GM12873 (cell line): ENCODE data around the gene SLC9B2.

ENCODE experiments used
- CTCF ChIP-seq: IDR thresholded peaks from 2 replicates; pipeline ENCODE4 v1.5.1; 2012; ENCODE audit warnings: low read depth, mild to moderate bottlenecking, moderate library complexity, low read length, control low read depth; ENCODE audit not compliant: insufficient read depth; ENCODE audit errors: missing control alignments

SLC9B2 gene

DNA sequence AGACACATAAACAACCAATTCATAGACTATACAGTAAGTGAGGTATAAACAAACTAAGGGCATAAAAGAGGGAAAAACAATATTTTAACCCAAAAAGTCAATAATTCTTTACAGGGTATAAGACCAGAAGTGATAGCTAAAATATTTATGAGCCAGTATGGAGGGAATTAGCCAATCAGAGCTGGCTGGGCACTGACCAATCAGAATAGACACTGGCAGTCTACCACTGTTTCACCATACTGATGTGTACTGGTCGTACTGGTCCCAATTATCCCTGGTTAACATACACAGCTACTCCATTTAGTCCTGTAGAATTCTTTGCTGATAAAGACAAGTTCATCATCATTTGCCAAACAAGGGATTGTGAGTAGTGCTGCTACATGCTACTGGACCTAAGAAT is 47.3 kb downstream of the SLC9B2 start:
- TF ChIP-seq CTCF = no peak

GRCh38 chr4:103026868-103027267 is 49.7 kb downstream of the SLC9B2 start:
- no peak for TF ChIP-seq CTCF

- no peak for TF ChIP-seq CTCF
These were observed 51.6 kb downstream of the SLC9B2 start for GRCh38 chr4:103024996-103025395.

DNA sequence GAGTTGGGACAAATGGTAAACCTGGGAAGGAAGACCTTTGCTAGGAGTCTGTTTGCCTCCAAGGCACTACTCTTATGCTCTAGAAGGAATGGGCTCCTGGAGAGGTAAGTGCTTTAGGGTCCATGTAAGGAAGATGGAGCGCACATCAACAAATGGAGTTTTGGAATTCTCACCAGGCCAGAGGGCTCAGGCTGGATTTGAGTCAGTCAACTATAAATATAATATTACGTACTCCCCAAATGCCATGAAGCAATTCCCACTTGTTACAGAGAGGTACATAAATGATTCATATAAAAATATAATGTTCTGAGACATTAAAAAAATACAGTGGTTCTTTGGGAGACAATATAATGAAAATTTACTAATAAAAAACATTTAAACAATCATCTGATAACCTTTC is 55.4 kb downstream of the SLC9B2 start:
- no peak for TF ChIP-seq CTCF

DNA sequence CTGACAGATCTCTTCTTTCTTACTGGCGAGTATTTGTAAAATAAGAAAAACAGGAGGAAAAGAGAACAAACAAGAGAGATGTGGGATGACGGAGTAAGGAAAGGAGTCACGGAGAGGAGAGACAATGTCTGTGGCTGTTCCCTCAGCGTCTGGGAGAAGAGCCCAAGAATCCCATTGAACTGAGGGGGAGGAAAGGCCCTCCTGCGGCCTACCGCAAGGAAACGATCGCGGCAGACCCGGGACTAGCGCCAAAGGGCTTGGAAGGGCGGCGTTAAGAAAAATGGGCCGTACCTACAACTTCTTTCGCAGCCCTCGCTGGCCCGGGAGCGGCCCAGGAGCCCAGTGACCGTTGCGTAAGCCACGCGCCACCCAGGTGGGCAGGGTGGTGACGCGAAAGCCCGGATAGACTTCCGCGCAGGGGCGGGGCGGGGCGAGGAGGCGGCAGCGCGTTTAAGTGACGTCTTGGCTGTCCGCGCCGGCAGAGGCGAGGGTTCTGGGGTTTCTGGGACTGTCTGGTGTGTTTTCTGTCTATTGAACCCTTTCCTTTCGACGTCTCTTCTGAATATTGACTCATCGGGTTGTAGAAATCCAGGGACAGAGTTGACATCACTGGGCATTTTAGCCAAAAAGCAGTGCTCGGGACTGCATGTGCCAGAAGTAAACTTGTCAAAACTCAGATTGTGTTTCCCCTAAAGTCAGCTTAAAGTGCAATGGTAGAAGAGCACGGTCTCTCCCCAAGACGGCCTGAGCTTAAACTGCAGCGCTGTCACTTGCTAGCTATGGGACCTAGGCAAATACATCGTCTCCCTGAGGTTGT is 57.0 kb downstream of the SLC9B2 start, which contains the start of gene SLC9B1:
SLC9B1 (minus strand) TSS at position 398 of the 817 bp plus-strand sequence. CDS start 27,994 bp downstream, outside the sequence.
- TF ChIP-seq CTCF = no peak

DNA sequence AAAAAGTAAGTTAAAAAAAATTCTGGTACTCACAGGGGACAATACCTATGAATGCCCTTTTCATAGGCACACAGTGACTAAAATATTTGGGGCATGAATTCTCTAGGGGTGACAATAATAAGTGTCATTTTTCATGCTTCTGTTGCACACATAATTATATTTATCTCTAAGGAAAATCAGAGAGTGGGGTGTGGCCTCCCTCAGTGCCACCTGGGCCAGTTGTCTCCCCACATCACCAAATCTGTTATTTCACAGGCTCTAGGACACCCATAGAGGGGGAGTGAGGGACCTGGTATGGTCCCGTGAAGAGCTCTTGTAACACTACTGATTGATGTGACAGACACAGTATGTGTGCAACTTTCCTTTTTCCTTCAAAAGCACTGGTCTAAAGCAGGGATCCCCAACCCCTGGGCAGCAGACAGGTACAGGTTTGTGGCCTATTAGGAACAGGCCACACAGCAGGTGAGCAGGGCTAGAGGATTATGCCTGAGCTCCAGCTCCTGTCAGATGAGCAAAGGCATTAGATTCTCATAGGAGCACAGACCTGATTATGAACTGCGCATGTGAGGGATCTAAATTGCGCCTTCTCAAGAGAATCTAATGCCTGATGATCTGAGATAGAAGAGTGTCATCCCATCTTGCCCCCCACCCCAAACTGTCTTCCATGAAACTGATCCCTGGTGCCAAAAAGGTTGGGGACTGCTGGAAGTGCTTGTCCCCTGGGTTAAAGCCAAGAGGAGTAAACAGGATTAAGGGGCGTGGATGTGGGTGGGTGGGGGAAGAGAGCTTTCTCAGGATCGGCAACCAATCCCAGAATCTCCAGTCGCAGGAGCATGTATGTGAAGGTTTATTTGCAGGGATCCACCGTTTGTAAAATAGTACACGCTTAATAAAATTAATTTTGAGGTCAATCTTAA is 57.9 kb downstream of the SLC9B2 start:
- TF ChIP-seq CTCF = no peak

- no peak for TF ChIP-seq CTCF
These were observed 64.0 kb downstream of the SLC9B2 start for GRCh38 chr4:103012551-103012950.
